Urinary bladder (tissue), 4 donors: ENCODE results near the gene PEX12. TPM values are rescaled to one million over a fixed set of nuclear protein-coding genes. Genes with fewer than 3 reads are reported as not detected.
"Not testable (repeated sequence)": the region's sequence is repeated elsewhere in the genome, so short reads cannot be mapped to it uniquely, and the experiment has no call there.

Experiments used
- DNase-seq: peaks from one replicate; pipeline ENCODE4 v3.0.0-alpha.2; 2015; ENCODE audit errors: extremely low spot score
- H3K27ac ChIP-seq: one replicate; pipeline ENCODE4 v1.5.1; 2013; ENCODE audit warnings: low read depth, mild to moderate bottlenecking, moderate library complexity
- H3K36me3 ChIP-seq: one replicate; pipeline ENCODE4 v1.6.1; 2013; ENCODE audit warnings: mild to moderate bottlenecking, moderate library complexity; ENCODE audit not compliant: insufficient read depth
- H3K4me1 ChIP-seq: one replicate; pipeline ENCODE4 v1.6.1; 2013; ENCODE audit warnings: mild to moderate bottlenecking, moderate library complexity; ENCODE audit not compliant: insufficient read depth
- H3K4me3 ChIP-seq: one replicate; pipeline ENCODE4 v1.5.1; 2013; ENCODE audit warnings: low read depth, low read length
- WGBS: extraction: QIAGEN DNeasy Blood & Tissue Kit; methylation state at CpG from one replicate; pipeline ENCODE4 v1.1.7; 2013; 5-methylcytosine and 5-hydroxymethylcytosine counted together
- polyA plus RNA-seq: library from polyadenylated mRNA; stranded (reverse); fragments of 200-250 nt; gene quantifications from one replicate; pipeline ENCODE4 v1.2.3, GENCODE V29; 2013
- small RNA-seq: library from RNA; depleted of rRNA; stranded (forward); fragments of <200 nt; gene quantifications from one replicate; pipeline ENCODE3, GENCODE V24; 2014
- total RNA-seq: library from RNA; depleted of rRNA; stranded (reverse); fragments of >200 nt; gene quantifications from one replicate; pipeline ENCODE4 v1.2.3, GENCODE V29; 2014
- donor health status: healthy with polysubstance abuse.
- donor health status: healthy.

Gene PEX12
- total and polyA plus RNA-seq, 2 donors, result 5.8 to 6.3 TPM

DNA sequence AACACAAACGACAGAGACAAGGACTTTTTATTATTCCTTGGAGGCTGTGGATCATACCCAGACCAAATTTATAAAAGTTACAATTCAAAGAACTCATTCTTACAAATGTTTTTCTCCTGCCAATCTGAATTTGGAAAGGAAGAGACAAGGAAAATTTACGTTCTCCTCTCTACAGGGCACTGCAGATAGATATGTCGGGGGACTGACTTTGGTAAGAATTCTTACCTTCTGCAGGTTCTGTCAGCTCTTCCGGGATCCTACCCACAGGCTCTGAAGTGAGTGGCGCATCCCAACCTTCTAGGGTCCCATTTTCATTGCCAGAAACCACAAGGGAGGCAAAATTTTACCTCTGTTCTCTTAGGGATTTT, 38.7 kb downstream of the PEX12 start:
- 44% methylated on average over 5 of the region's 5 CpGs for WGBS
- H3K4me1 ChIP-seq, result no peaks in the 10 kb centered on the region
- no peak for DNase-seq
- no peak overlapping the region for H3K4me3 ChIP-seq
- H3K36me3 ChIP-seq, result no peaks in the 10 kb centered on the region
- peak overlapping the region; percentile 45 for H3K27ac ChIP-seq

DNA sequence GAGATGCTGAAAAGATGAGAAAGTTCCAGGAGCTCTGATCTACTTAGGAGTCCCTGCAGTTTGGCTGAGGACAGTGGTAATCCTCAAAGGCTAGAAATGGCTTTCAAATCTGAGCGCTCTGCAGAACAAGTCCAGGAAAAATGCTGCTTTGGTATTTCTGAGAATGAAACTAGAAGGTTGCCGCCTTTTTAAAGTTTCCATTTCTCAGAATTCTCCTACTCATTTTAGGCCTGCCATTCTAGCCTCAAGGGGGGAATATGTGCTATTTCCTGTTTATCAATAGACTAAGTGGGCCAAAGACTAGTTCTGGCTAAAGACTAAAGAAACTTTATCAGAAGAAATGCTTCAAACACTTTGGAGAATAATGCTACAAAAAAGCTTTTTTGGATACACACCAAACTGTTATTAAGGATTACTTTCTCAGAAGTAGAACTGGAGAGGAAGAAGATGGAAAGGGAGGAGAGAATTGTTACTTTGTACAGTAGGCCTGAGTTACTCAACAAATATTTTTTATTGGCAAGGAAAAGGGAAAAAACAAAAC, 40.7 kb downstream of the PEX12 start, which contains the start of gene SLFN12L:
Gene SLFN12L (minus strand): TSS at position 78 of the 541 bp plus-strand sequence. CDS start 15,314 bp downstream, outside the sequence.
- H3K4me1 ChIP-seq, result no peaks in the 10 kb centered on the region
- peak within 1 kb of the TSS; percentile 64 for H3K27ac ChIP-seq
- DNase-seq, result no peak
- H3K36me3 ChIP-seq, result no peaks in the 10 kb centered on the region
- peak within 1 kb of the TSS; percentile 20 for H3K4me3 ChIP-seq
- WGBS, result 45% methylated on average over 2 of the region's 2 CpGs

GRCh38 chr17:35536664-35537171, 41.7 kb downstream of the PEX12 start:
- H3K27ac ChIP-seq, result no peak overlapping the region
- H3K4me3 ChIP-seq, result no peak overlapping the region
- WGBS, result 72% methylated on average over 13 of the region's 13 CpGs
- H3K36me3 ChIP-seq, result no peaks in the 10 kb centered on the region
- DNase-seq, result no peak
- no peaks in the 10 kb centered on the region for H3K4me1 ChIP-seq

DNA sequence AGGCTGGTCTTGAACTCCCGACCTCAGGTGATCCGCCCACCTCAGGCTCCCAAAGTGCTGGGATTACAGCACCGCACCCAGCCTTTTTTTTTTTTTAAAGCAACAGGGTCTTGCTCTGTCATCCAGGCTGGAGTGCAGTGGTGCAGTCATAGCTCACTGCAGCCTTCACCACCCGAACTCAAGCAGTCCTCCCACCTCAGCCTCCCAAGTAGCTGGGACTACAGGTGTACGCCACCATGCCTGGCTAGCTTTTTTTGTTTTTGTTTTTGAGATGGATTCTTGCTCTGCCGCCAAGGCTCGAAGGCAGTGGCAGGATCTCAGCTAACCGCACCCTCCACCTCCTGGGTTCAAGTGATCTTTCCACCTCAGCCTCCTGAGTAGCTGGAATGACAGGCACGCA, 43.0 kb downstream of the PEX12 start:
- whole genome bisulfite sequencing, result 91% methylated on average over 9 of the region's 9 CpGs
- H3K4me3 ChIP-seq, H3K36me3 ChIP-seq, DNase-seq, H3K4me1 ChIP-seq: not testable (repeated sequence)
- peak overlapping the region; percentile 67 for H3K27ac ChIP-seq

DNA sequence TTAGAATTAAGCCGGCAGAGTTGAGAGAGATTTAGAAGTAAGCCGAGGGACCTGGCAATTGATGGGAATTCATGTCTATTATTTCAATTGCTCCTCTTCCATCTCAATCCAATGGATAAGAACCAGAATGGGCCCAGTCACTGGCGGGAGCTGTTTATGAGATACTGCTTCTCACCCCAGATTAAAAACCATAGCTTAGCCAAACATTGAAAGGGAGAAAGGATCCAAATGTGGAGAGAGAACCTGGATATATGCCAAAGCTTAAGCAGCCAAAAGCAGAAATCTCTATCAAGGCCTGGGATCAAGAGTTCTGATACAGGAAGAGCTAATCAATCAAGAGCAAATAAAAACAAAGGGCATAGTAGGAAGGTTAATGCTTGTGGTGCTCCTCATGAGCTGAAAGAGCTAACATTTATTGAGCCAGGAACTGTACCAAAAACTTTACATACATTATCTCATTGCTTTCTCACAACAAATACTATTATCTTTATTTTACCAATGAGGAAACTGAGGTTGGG, 43.7 kb downstream of the PEX12 start:
- Histone ChIP-seq H3K27ac (peak overlapping the region; percentile 16), H3K4me3 (no peak overlapping the region), H3K4me1 (no peaks in the 10 kb centered on the region), H3K36me3 (no peaks in the 10 kb centered on the region)
- WGBS, result 36% methylated on average over 3 of the region's 3 CpGs
- no peak for DNase-seq

- H3K27ac ChIP-seq, result no peak overlapping the region
- no peak for DNase-seq
- no peaks in the 10 kb centered on the region for H3K36me3 ChIP-seq
- 41% methylated on average over 1 of the region's 1 CpG for WGBS
- no peak overlapping the region for H3K4me3 ChIP-seq
- H3K4me1 ChIP-seq, result no peaks in the 10 kb centered on the region
Observed at GRCh38 chr17:35531160-35531559, 47.2 kb downstream of the PEX12 start.

- H3K4me3 ChIP-seq, result no peak overlapping the region
- no peak for DNase-seq
- no peaks in the 10 kb centered on the region for H3K36me3 ChIP-seq
- H3K4me1 ChIP-seq, result no peaks in the 10 kb centered on the region
- H3K27ac ChIP-seq, result no peak overlapping the region
- 84% methylated on average over 8 of the region's 8 CpGs for WGBS
Observed at GRCh38 chr17:35529866-35530265, 48.5 kb downstream of the PEX12 start.

DNA sequence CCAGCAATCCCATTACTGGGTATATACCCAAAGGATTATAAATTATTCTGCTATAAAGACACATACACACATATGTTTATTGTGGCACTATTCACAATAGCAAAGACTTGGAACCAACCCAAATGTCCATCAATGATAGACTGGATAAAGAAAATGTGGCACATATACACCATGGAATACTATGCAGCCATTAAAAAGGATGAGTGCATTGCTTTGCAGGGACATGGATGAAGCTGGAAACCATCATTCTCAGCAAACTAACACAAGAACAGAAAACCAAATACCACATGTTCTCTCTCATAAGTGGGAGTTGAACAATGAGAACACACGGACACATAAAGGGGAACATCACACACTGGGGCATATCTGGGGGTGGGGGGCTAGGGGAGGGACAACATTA, 49.0 kb downstream of the PEX12 start:
- 91% methylated on average over 1 of the region's 1 CpG for WGBS
- H3K4me1 ChIP-seq, DNase-seq, H3K27ac ChIP-seq, H3K4me3 ChIP-seq, H3K36me3 ChIP-seq: not testable (repeated sequence)

Small RNAs within 50 kb of the gene (small RNA-seq; reads per million reads assigned to genes)
- gene AC004134.1 (not detected), gene AC015911.1 (not detected), gene SNORD7 (25.8 reads per million, percentile 96 among the genes with 10 or more reads in this experiment)

Other genes with a start within 250 kb of the PEX12 start
- gene SLFN11, start 204.9 kb downstream of the PEX12 start, total RNA-seq, result 47.3 TPM
- 6.7 TPM for gene SLFN11, start 204.9 kb downstream of the PEX12 start, polyA plus RNA-seq
- 35.3 TPM for gene SLFN12, start 146.1 kb downstream of the PEX12 start, total RNA-seq
- 1.7 TPM for gene SLFN12, start 146.1 kb downstream of the PEX12 start, polyA plus RNA-seq
- gene SLFN13, start 129.8 kb downstream of the PEX12 start, total RNA-seq, result 9.5 TPM
- 2.1 TPM for gene SLFN13, start 129.8 kb downstream of the PEX12 start, polyA plus RNA-seq
- gene SLFN12L, start 40.9 kb downstream of the PEX12 start, total RNA-seq, result 3.6 TPM
- gene SLFN12L, start 40.9 kb downstream of the PEX12 start, polyA plus RNA-seq, result 0.30 TPM
- 0.48 TPM for gene SLFN14, start 17.8 kb downstream of the PEX12 start, total RNA-seq
- gene SLFN14, start 17.8 kb downstream of the PEX12 start, polyA plus RNA-seq, result not detected
- gene AP2B1, start 8.8 kb upstream of the PEX12 start, total RNA-seq, result 69.7 TPM
- 60.5 TPM for gene AP2B1, start 8.8 kb upstream of the PEX12 start, polyA plus RNA-seq
- gene RASL10B, start 153.1 kb upstream of the PEX12 start, total RNA-seq, result 0.69 TPM
- 3.0 TPM for gene RASL10B, start 153.1 kb upstream of the PEX12 start, polyA plus RNA-seq
- not detected for gene GAS2L2, start 174.7 kb upstream of the PEX12 start, total RNA-seq
- 0.09 TPM for gene GAS2L2, start 174.7 kb upstream of the PEX12 start, polyA plus RNA-seq
- gene C17orf50, start 182.3 kb upstream of the PEX12 start, total RNA-seq, result not detected
- gene C17orf50, start 182.3 kb upstream of the PEX12 start, polyA plus RNA-seq, result not detected
- gene MMP28, start 217.1 kb upstream of the PEX12 start, total RNA-seq, result 13.2 TPM
- 48.6 TPM for gene MMP28, start 217.1 kb upstream of the PEX12 start, polyA plus RNA-seq
- 129 TPM for gene TAF15, start 230.9 kb upstream of the PEX12 start, total RNA-seq
- 134 TPM for gene TAF15, start 230.9 kb upstream of the PEX12 start, polyA plus RNA-seq